IMR-90 (cell line): ENCODE measurements around the gene TTC9C. TPM values are rescaled to one million over a fixed set of nuclear protein-coding genes. Genes with fewer than 3 reads are reported as not detected.
A peak's percentile ranks its signal among the peaks of the same experiment; 100 is the strongest.

Experiments used
- ATAC-seq: fragments of 200-7000 bp; cut with Tn5 transposase; 2 replicates; pipeline ENCODE4 v1.9.1; 2020; ENCODE audit warnings: low read depth, mild to moderate bottlenecking, moderate library complexity
- BruUV-seq: library from RNA; stranded (reverse); fragments of 400-500 nt; replicated peaks from 2 replicates; lab custom pipeline; 2021; lab: Mats Ljungman, UMichigan
- CTCF ChIA-PET: fragments of 300-600 bp; formaldehyde crosslinking; extraction: SDS; loops from one replicate; lab custom pipeline; 2021; ENCODE audit warnings: antibody characterized with exemption; lab: Yijun Ruan, JAX
- POLR2A ChIA-PET: fragments of 300-600 bp; sonication (Branson Sonifier 250); formaldehyde crosslinking; loops from one replicate; lab custom pipeline; 2022; ENCODE audit warnings: antibody characterized with exemption; ENCODE audit not compliant: unreplicated experiment; lab: Charles Lee
- DNase-seq: peaks from one replicate; pipeline ENCODE4 v3.0.0; 2013
- H2AFZ ChIP-seq: replicated peaks from 2 replicates; pipeline ENCODE3; 2013; ENCODE audit warnings: low read length, mild to moderate bottlenecking; ENCODE audit not compliant: poor library complexity
- H2AK5ac ChIP-seq: 2 replicates; pipeline ENCODE4 v1.6.1; 2013; ENCODE audit warnings: low read depth, low read length, inconsistent platforms
- H2AK9ac ChIP-seq: replicated peaks from 2 replicates; pipeline ENCODE3; 2013; ENCODE audit warnings: mild to moderate bottlenecking, low read depth, low read length, moderate library complexity; ENCODE audit not compliant: poor library complexity
- H2BK120ac ChIP-seq: 2 replicates; pipeline ENCODE4 v1.6.1; 2013; ENCODE audit warnings: low read depth, low read length, inconsistent platforms
- H2BK15ac ChIP-seq: 3 replicates; pipeline ENCODE4 v1.6.1; 2013; ENCODE audit warnings: low read depth, low read length, inconsistent platforms
- H2BK20ac ChIP-seq: 2 replicates; pipeline ENCODE4 v1.6.1; 2013; ENCODE audit warnings: low read depth, mild to moderate bottlenecking, inconsistent platforms, low read length, moderate library complexity
- H2BK5ac ChIP-seq: 2 replicates; pipeline ENCODE4 v1.6.1; 2013; ENCODE audit warnings: mild to moderate bottlenecking, low read depth, low read length, inconsistent platforms; ENCODE audit not compliant: poor library complexity, severe bottlenecking
- H3K14ac ChIP-seq: replicated peaks from 2 replicates; pipeline ENCODE4 v1.6.1; 2013; ENCODE audit warnings: low read depth, low read length, inconsistent platforms
- H3K18ac ChIP-seq: 2 replicates; pipeline ENCODE4 v1.6.1; 2013; ENCODE audit warnings: low read depth, low read length, control low read depth
- H3K23ac ChIP-seq: 2 replicates; pipeline ENCODE4 v1.6.1; 2013; ENCODE audit warnings: low read depth, low read length, inconsistent platforms
- H3K27ac ChIP-seq: 2 replicates; pipeline ENCODE4 v1.5.1; 2013; ENCODE audit warnings: mild to moderate bottlenecking, control low read depth, low read length; ENCODE audit not compliant: insufficient read depth
- H3K27me3 ChIP-seq: 2 replicates; pipeline ENCODE4 v1.6.1; 2013; ENCODE audit warnings: low read length; ENCODE audit not compliant: control insufficient read depth, insufficient read depth
- H3K36me3 ChIP-seq: 2 replicates; pipeline ENCODE4 v1.6.1; 2013; ENCODE audit warnings: low read length, mixed read lengths; ENCODE audit not compliant: control insufficient read depth, insufficient read depth
- H3K4ac ChIP-seq: 2 replicates; pipeline ENCODE4 v1.6.1; 2013; ENCODE audit warnings: low read depth, low read length, inconsistent platforms
- H3K4me1 ChIP-seq: 2 replicates; pipeline ENCODE4 v1.6.1; 2013; ENCODE audit warnings: low read length, mixed read lengths; ENCODE audit not compliant: control insufficient read depth, insufficient read depth
- H3K4me2 ChIP-seq: 2 replicates; pipeline ENCODE4 v1.6.1; 2013; ENCODE audit warnings: low read depth, mild to moderate bottlenecking, control low read depth, low read length, moderate library complexity
- H3K4me3 ChIP-seq: 2 replicates; pipeline ENCODE4 v1.5.1; 2013; ENCODE audit warnings: low read depth, mild to moderate bottlenecking, control low read depth, low read length, moderate library complexity; ENCODE audit not compliant: insufficient read depth
- H3K56ac ChIP-seq: 2 replicates; pipeline ENCODE4 v1.6.1; 2013; ENCODE audit warnings: low read length, inconsistent platforms; ENCODE audit not compliant: insufficient read depth; ENCODE audit errors: extremely low read depth
- H3K79me1 ChIP-seq, 2 experiments: 2 replicates each; pipeline ENCODE4 v1.6.1; 2013; ENCODE audit warnings: low read length in 2 of 2, inconsistent platforms in 1 of 2, low read depth in 1 of 2
- H3K9ac ChIP-seq: 2 replicates; pipeline ENCODE4 v1.6.1; 2013; ENCODE audit warnings: low read depth, low read length, control low read depth
- H3K9me1 ChIP-seq: 2 replicates; pipeline ENCODE4 v1.6.1; 2013; ENCODE audit warnings: low read length, inconsistent platforms; ENCODE audit not compliant: insufficient read depth
- H3K9me3 ChIP-seq: 2 replicates; pipeline ENCODE4 v1.6.1; 2013; ENCODE audit warnings: low read length; ENCODE audit not compliant: control insufficient read depth, insufficient read depth
- H4K20me1 ChIP-seq: 2 replicates; pipeline ENCODE4 v1.6.1; 2013; ENCODE audit warnings: low read length, inconsistent platforms; ENCODE audit not compliant: insufficient read depth
- H4K5ac ChIP-seq: 2 replicates; pipeline ENCODE4 v1.6.1; 2013; ENCODE audit warnings: mild to moderate bottlenecking, low read depth, low read length, control low read depth
- H4K8ac ChIP-seq, 2 experiments: 2 replicates each; pipeline ENCODE4 v1.6.1; 2013; ENCODE audit warnings: low read depth in 2 of 2, low read length in 2 of 2, control low read depth in 1 of 2, inconsistent platforms in 1 of 2
- H4K91ac ChIP-seq: 2 replicates; pipeline ENCODE4 v1.6.1; 2013; ENCODE audit warnings: low read depth, low read length, inconsistent platforms; ENCODE audit not compliant: insufficient read depth
- CHD1 ChIP-seq: IDR thresholded peaks from 2 replicates; pipeline ENCODE4 v1.6.1; 2012; ENCODE audit warnings: low read depth, low read length, improper control_type of control experiment
- CTCF ChIP-seq: conservative IDR thresholded peaks from 2 replicates; pipeline ENCODE4 v1.5.1; 2012; ENCODE audit warnings: mild to moderate bottlenecking, low read depth, low read length, improper control_type of control experiment
- MAZ ChIP-seq: IDR thresholded peaks from 2 replicates; pipeline ENCODE4 v1.6.1; 2012; ENCODE audit warnings: low read depth, mild to moderate bottlenecking, low read length, improper control_type of control experiment, moderate library complexity, borderline replicate concordance
- MXI1 ChIP-seq: IDR thresholded peaks from 2 replicates; pipeline ENCODE4 v1.6.1; 2012; ENCODE audit warnings: low read depth, mild to moderate bottlenecking, low read length, moderate library complexity, borderline replicate concordance
- RAD21 ChIP-seq: IDR thresholded peaks from 2 replicates; pipeline ENCODE4 v1.6.1; 2012; ENCODE audit warnings: low read length, improper control_type of control experiment
- RCOR1 ChIP-seq: IDR thresholded peaks from 2 replicates; pipeline ENCODE4 v1.6.1; 2012; ENCODE audit warnings: mild to moderate bottlenecking, low read length, improper control_type of control experiment; ENCODE audit not compliant: insufficient replicate concordance
- RFX5 ChIP-seq: IDR thresholded peaks from 2 replicates; pipeline ENCODE4 v1.8.0; 2012; ENCODE audit warnings: low read depth, mild to moderate bottlenecking, low read length, moderate library complexity
- SMC3 ChIP-seq: fragments of 150-350 bp; IDR thresholded peaks from 2 replicates; pipeline ENCODE4 v1.6.1; 2016; ENCODE audit warnings: low read depth, mild to moderate bottlenecking, antibody characterized with exemption, low read length, moderate library complexity
- WGBS, 2 experiments: methylation state at CpG; one replicate each; pipeline versions ENCODE4 v1.1.5 to v1.1.7; 2013; ENCODE audit warnings: missing lambda C conversion rate in 2 of 2; ENCODE audit not compliant: insufficient read length in 1 of 2; ENCODE audit errors: extremely low coverage in 2 of 2; 5-methylcytosine and 5-hydroxymethylcytosine counted together
- dilution Hi-C: fragments of 300-500 bp; cut with HindIII; formaldehyde crosslinking; loops from one replicate; pipeline ENCODE4 v1.14.3; 2018; ENCODE audit warnings: low sequenced_read_pairs; ENCODE audit not compliant: unreplicated experiment
- in situ Hi-C: fragments of 300-500 bp; cut with MboI; formaldehyde crosslinking; loops from 3 replicates; pipeline ENCODE4 v1.14.3; 2019; ENCODE audit warnings: low sequenced_read_pairs, inconsistent platforms, mixed read lengths
- intact Hi-C: fragments of 100-400 bp; cut with micrococcal nuclease; formaldehyde crosslinking; loops from 2 replicates; pipeline ENCODE4 v1.10.0; 2022
- polyA plus RNA-seq, 3 experiments: library from polyadenylated mRNA; depleted of rRNA; stranded (reverse); fragments of >200 nt; gene quantifications; 2 replicates each; pipeline ENCODE4 v1.2.3, GENCODE V29; 2012; ENCODE audit warnings: low replicate concordance in 1 of 3
- total RNA-seq: library from RNA; depleted of rRNA; stranded (reverse); fragments of >200 nt; gene quantifications from 2 replicates; pipeline ENCODE4 v1.2.3, GENCODE V29; 2012

The TTC9C gene
- total and polyA plus RNA-seq, 2 of the 4 experiments (the other 2 are of a cell fraction), result 32.9 to 37.1 TPM

- ChIA-PET POLR2A (interaction anchor here (0.5 to 1.1 kb wide), 4 partner anchors 55 to 396 kb away, joined by 3 to 4 read pairs (median 3); no protein-coding TSS in a partner anchor), CTCF (interaction anchor here (0.6 to 2.8 kb wide), 18 partner anchors 11 to 105 kb away, joined by 3 to 26 read pairs (median 4); partner anchors contain the start of genes NXF1, SLC3A2, TAF6L and ZBTB3)
- Histone ChIP-seq H3K4me2 (peak overlapping the region; percentile 69), H2AFZ (peak overlapping the region; percentile 99), H3K18ac (no peak overlapping the region), H4K5ac (no peak overlapping the region), H3K9me3 (no peaks in the 10 kb centered on the region), H4K20me1 (peaks cover 9% of the 10 kb centered on the region), H2BK20ac (no peak overlapping the region), H2AK9ac (peak overlapping the region; percentile 100), H4K8ac (peak overlapping the region in 1 of 2 experiments; percentile 61; a peak in 1 of 4 replicates), H3K14ac (peak overlapping the region; percentile 65; the same call in 1 of the 2 replicates), H3K4me3 (peak overlapping the region; percentile 94), H3K23ac (peak overlapping the region; percentile 53; the same call in 1 of the 2 replicates), H2BK120ac (no peak overlapping the region), H2AK5ac (peak overlapping the region; percentile 27; the same call in 1 of the 2 replicates), H3K79me1 (peaks cover 15 to 38% of the 10 kb centered on the region in 2 experiments; a peak in 3 of 4 replicates), H3K4me1 (peaks cover 9% of the 10 kb centered on the region), H3K27ac (peak overlapping the region; percentile 38; the same call in 1 of the 2 replicates), H3K56ac (0 out of 2 replicates have a peak overlapping the region, but pooled peaks have one; percentile 4), H3K27me3 (no peaks in the 10 kb centered on the region), H3K4ac (peak overlapping the region; percentile 25; the same call in 1 of the 2 replicates), H2BK5ac (no peak overlapping the region), H3K36me3 (peaks cover 24% of the 10 kb centered on the region), H3K9me1 (no peaks in the 10 kb centered on the region), H2BK15ac (no peak overlapping the region), H4K91ac (no peak overlapping the region), H3K9ac (peak overlapping the region; percentile 52; the same call in 1 of the 2 replicates)
- no TSS peak for BruUV-seq
- dilution Hi-C loops (no loop called here), intact Hi-C loops (loop anchor here (1.0 to 5.0 kb wide), 3 partner anchors 46 to 96 kb away; partner anchors contain the start of genes SLC3A2, STX5 and TEX54), in situ Hi-C loops (no loop called here)
- WGBS, 2 experiments, result 1% methylated on average over 30 of the region's 51 CpGs; no CpG with 5 or more reads in 1 of the 2 experiments
- DNase-seq (peak; percentile 68), ATAC-seq (peak; percentile 79)
- TF ChIP-seq MAZ, result no peak
- TF ChIP-seq MXI1, result peak; percentile 66; the same call in 1 of the 2 replicates
- TF ChIP-seq CTCF, result peak; percentile 99
- TF ChIP-seq CHD1, result 0 out of 2 replicates have a peak, but pooled peaks have one; percentile 18
- no peak for TF ChIP-seq RCOR1
- no peak for TF ChIP-seq RFX5
- peak; percentile 80 for TF ChIP-seq SMC3
- TF ChIP-seq RAD21, result peak; percentile 61
Observed at GRCh38 chr11:62786318-62787004, 58.2 kb downstream of the TTC9C start.
